Activated gamma-delta T cell treated with Interleukin-2 at 50 U/mL for 16 hours (primary cell): ENCODE measurements around the gene CIAO2B.

Experiments
- DNase-seq: peaks from one replicate; pipeline ENCODE4 v3.0.0-alpha.2; 2020

Gene CIAO2B

GRCh38 chr16:66919569-66920298 lies 14.5 kb downstream of the CIAO2B start:
- no peak for DNase-seq

- DNase-seq: no peak
Observed at GRCh38 chr16:66918803-66919568, 15.2 kb downstream of the CIAO2B start, which contains the start of gene CDH16. CDH16 (minus strand) TSS chr16:66918885; CDS start chr16:66918065, 820 bp downstream.

- no peak for DNase-seq
Observed at GRCh38 chr16:66918355-66918754, 15.8 kb downstream of the CIAO2B start.

DNA sequence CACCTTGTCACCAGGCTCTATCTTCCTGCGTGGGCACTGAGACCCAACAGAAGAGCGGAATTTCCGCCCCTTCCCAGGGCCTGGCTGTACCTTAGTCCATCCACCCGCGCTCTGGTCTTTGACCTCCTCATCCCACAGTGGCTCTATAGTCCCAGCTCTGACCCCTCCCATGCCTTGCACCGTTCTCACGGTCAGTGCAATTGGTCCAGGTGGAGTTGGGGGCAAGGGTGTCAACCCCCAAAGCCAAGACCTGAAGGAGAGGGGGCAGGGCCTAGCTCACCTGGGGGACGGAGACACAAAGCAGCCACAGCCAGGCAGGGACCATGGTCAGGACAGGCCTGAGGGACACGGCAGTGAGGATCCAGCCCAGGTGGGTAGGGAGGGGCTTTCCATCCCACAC lies 16.5 kb downstream of the CIAO2B start:
- no peak for DNase-seq

DNA sequence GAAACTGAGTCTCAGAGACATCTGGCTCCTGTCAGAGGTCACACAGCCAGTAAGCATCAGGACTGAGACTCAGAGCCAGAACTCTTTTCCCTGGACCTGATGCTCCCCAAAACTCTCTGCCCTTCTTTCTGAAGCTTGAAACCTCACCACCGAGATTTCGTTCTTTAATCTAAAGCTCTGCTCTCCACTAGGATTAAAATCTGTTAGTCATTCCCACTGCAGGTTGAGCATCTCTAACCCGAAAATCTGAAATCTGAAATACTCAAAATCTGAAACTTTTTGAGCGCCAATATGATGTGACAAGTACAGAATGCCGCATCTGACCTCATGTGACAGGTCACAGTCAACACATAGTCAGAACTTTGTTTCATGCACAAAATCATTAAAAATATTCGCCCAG lies 17.7 kb downstream of the CIAO2B start:
- no peak for DNase-seq

DNA sequence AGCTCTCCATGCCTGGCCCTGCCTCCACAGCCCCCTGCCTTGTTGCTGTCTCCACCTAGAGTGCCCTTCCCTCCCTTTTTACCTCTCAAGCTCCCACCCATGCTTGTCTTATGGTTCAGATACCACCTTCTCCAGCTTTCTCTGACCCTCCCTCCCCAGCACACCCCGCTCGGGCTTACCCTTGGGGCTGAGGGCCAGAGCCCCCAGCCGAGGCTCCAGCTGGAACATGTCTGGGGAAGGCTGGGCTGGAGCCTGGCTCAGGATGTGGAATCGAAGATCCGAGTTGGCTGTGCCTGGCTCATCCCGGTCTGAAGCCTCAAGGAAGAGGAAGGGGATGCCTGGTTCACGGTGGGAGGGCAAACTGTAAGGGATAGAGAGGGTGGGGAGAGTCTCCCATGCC lies 19.2 kb downstream of the CIAO2B start:
- DNase-seq: no peak

DNA sequence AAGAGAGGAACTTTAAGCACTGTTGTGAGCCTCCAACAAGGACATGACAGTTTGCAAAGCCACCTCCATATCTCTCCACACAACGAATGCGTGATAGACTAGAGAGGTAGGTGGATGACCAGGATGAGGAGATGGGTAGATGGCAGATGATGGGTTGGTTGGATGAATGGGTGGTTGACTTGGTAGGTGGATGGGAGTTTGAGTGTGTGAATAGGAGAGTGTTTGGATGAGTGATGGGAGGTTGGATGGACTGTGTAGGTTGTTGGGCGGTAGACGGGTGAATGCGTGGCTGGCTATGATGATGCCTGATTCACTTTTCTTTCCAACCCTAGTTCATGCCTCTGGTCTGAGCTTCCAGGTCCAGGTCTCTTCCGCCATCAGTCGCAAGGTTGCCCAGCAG lies 19.7 kb downstream of the CIAO2B start:
- no peak for DNase-seq

- DNase-seq: no peak
Observed at GRCh38 chr16:66913711-66914110, 20.5 kb downstream of the CIAO2B start.

GRCh38 chr16:66913081-66913480 lies 21.1 kb downstream of the CIAO2B start:
- DNase-seq: no peak

DNA sequence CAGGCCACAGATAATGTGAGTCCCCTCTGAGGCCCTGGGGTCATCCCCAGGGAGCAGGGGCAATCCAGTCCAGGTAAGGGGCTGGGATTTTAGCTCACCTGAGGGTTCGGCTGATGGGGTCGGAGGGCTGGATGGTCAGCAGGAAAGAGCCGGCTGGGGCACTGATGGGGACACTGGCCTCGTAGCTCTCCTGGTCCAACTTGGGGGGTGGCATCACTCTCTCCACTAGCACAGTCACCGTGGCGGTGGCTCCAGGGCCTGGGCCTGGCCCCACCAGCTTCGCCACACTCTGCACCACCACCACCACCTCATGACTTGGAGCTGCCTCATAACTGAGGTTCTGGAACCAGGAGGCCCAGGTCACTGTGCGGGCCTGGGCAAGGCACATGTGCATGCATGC lies 22.4 kb downstream of the CIAO2B start:
- no peak for DNase-seq

GRCh38 chr16:66911112-66911511 lies 23.1 kb downstream of the CIAO2B start:
- DNase-seq: no peak

- no peak for DNase-seq
Observed at GRCh38 chr16:66910175-66910940, 23.8 kb downstream of the CIAO2B start.

DNA sequence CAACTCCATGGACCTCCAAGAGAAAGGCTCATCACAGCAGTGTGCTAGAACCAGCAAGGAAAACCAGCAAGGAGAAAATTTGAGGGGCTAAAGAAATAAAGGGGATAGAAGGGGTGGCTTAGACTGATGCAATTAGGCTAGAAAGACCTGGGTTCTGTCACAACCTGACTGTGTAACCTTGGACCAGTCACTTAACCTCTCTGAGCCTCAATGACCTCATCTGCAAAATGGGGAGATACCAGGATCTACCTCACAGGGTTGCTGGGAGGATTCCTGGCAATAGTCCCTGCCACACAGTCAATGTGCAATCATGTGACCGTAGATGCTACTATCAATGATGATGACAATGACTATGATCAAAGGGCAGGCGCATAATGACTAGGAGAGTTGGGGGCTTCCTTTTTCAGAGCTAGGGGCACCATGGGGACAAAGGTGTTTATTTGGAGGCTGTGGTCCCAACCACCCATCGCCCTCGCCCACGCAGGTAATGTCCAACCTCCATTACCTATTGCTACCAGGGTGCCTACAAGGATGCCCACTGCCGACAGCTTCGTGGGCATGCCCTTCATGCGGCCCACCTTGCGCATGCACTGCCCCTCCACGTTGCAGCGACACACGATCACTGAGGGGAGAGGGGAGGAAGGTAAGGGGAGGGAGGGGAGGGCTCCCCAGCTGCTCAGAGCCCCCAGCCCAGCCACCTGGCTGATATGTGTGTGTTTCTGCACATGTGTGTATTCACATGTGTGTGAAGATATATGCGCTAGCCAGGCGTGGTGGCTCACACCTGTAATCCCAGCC lies 25.2 kb downstream of the CIAO2B start:
- no peak for DNase-seq

DNA sequence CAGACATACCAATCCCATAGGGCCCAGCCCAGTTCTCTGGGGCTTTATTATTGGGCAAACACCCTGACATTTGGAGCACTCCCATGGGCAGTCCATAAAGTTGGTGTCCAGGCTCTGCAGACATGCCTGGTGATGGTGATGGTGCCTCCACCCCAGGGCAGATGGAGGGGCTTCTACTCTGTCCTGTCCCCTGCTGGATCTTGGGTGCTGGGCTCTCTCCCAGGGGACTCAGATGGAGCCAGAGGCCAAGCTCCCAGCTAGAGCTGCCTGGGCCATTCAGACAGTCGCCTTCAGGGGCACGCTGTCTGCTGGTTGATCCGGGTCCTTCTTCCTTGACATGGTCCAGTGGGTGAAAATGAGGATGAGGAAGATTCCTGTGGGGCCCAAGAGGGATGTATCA lies 26.1 kb downstream of the CIAO2B start:
- no peak for DNase-seq

DNA sequence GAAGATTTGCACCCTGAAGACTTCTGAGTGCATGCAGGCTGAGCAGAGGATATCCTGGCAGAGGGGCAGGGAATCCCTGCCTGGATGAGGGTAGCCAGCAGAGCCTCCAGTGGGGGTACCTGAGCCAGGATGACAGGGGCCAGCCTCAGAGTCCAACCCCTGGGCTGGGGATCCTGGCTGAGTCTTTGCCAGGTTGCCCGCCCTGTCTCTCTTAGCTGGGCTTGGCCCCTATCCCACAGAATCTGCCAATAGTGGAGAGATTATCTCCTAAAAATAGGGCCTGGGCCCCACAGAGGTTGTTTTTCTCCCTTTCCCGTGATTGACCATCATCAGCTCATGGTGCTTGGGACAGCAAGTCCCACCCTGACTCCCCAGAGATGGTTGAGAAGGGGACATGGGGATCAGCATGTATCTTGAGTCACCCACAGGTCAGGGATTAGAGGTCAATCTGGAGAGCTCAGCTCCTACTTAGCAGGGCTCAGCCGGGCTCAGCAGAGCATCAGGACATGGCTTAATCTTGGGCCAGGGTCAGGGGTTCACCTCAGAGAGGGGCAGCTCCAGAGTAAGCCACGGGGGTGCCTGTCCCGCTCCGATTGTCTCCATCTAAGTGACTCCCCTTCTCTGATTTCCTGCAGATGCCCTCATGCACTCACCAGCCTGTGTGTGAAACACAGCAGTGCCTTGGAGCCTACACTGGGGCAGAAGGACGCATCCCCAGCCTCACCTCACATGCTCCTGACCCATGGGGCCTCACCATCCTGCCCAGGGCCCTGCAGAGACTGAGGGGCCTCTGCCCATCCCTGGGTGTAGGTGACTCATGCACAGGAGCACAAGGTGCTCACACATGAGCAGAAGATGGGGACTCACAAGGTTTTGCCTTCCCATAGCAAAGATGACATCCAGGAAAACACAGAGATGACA lies 27.0 kb downstream of the CIAO2B start:
- no peak for DNase-seq

- no peak for DNase-seq
Observed at GRCh38 chr16:66905633-66906539, 28.3 kb downstream of the CIAO2B start.

DNA sequence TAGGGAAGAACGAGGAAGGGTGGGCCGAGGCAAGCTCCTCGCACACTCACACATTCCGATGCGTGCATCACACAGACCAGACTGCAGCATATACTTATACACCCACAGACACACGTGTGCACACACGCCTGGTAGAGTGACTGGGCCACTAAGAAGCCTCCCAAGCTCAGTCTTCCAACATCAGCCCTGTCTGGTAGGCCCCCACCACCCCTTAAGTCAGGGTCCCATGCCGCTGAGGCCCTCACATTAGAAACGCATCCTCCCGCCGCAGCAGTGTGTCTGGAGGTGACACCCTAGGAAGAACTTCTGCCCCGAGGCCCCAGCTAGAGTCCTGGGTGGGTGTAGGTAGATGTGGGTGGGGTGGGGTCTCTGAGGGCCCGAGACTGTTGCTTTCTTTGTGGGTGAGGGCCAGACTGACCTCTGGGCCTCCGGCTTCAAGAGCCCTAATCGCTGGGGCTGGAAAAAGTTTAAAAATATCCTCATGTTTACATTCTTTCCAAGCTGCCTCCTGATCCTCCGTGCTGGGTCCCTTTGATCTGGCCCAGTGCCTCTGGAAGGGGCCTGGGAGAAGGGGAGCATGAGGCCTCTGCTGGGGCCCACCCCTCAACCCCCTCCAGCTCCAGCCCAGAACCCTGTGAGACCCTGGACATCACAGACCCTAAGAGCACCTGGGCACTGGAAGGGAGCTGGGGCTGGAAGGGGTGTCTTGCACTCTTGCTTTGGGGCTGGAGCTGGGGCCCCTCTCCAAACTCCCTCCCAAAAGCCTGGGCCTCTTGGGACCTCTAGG lies 29.2 kb downstream of the CIAO2B start:
- no peak for DNase-seq

DNA sequence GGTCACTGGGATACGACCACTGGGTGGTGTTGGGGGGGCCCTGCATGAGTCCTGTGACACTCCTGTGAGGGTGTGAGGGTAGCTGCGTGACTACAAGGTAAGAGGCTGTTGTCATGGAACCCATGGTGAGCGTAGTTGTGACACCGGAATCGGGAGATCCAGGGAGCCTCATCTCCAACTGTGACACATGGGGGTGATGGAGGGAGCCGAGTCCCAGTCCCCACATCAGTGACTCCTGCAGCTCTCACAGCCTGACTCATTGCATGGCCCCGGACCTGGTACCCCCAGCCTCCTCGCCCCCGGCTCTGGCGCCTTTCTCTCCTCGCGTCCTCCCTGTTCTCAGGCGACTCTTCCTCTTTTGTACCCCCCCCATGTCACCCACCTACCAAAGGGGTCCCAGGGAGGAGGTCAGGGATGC lies 29.8 kb downstream of the CIAO2B start:
- DNase-seq: no peak

GRCh38 chr16:66903544-66904427 lies 30.4 kb downstream of the CIAO2B start:
- no peak for DNase-seq
